ELF-1 (cell line): Measurements from ENCODE around the gene TIMM13.
"Not testable (repeated sequence)": the region's sequence is repeated elsewhere in the genome, so short reads cannot be mapped to it uniquely, and the experiment has no call there.

Experiments
- DNase-seq: peaks from one replicate; pipeline ENCODE4 v3.0.0-alpha.2; 2016; ENCODE audit warnings: low read depth, low spot score

The TIMM13 gene

GRCh38 chr19:2427429-2428320 lies at the start of gene TIMM13:
Gene TIMM13 (minus strand): TSS chr19:2427586. CDS start chr19:2427533, 53 bp downstream.
- DNase-seq, result peak; percentile 99

- peak; percentile 72 for DNase-seq
Observed at GRCh38 chr19:2476451-2477140, 49.2 kb upstream of the TIMM13 start.

DNA sequence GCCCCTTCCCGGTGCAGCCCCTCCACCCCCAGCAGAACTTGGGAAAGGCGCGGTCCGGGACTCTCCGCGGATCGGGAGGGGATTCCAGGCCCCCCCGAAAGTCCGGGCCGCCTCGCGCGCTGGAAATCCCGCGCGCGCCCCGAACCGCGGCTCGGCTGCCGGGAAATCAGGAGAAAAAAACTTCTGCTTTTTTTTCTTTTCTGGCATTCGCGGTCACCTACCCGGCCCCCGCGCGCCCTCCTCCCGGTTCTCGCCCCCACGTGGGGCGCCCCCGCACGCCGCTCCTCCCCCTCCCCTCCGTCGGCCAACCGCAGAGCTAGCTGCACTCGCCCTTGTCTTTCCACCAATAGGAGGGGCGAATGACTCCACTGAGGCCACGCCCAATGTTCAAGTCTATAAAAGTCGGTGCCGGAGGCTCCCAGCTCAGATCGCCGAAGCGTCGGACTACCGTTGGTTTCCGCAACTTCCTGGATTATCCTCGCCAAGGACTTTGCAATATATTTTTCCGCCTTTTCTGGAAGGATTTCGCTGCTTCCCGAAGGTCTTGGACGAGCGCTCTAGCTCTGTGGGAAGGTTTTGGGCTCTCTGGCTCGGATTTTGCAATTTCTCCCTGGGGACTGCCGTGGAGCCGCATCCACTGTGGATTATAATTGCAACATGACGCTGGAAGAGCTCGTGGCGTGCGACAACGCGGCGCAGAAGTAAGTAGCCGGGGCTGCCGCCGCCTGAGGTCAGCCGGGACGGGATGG lies 48.5 kb upstream of the TIMM13 start, which contains the start of gene GADD45B:
Gene GADD45B (plus strand): TSS at position 426 of the 749 bp plus-strand sequence. CDS start 232 bp downstream, at position 658.
- DNase-seq, result peak; percentile 97

DNA sequence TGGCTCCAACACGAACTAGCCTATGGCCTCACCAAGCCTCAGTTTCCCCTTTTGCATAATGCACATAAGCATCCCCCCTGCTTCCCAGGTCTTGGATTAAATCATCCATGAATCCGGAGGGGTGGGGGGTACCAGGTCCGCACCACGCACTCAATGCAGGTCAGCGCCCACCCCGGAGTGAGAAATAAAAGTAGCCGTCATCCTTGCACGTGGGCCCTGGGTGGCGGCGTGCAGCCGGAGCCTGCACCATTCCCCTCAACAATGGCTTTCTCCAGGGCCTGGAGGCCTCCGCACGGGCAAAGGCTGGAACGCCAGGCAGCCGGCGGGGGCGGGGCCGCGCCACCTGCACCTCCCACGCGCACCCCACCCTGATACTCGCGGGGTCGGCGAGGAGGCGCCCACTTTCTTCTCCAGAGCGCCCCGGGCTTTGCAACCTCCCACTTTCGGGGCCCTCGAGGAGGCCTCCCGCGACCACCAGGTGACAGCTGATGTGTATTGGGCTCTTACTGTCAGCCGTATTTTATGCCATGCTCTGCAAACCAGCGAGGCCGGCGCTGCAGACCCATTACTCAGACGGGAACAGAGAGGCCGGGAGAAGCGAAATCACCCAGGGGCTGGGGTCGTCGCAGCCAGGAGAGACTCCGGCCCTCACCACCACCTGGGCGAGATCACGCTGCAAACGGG lies 47.8 kb upstream of the TIMM13 start:
- DNase-seq, result peak; percentile 84

DNA sequence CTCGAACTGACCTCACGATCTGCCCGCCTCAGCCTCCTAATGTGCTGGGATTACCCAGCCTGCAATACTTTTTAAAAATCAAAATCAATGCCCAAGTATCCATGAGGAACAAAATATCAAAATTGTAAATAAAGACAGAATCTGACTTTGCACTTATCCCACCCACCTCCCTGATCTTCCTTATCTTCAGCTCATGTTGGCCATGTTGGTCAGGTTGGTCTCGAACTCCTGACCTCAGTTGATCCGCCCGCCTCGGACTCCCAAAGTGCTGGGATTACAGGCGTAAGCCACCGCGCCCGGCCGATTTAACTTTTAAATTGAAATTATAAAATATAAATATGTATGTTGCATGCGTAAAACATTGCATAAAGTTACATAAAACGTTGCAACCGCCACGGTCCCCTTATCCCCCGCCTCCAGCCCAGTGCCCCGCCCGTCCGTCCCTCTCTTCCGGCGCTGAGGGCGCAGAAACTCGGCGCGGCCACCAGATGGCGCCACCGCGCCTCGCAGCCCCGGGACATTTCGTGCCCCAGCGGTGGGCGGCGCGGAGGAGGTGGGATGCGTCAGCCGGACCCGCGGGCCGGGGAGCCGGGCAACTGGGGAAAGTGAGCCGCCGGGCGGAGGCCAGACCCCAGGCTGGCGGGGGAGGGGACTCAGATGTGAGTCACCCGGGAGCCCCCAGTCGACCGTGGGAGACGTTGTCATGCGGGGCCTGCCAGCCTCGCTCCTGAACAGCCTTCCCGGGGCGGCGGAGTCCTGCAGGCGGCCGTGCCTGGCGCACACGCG lies 47.0 kb upstream of the TIMM13 start:
- peak; percentile 96 for DNase-seq

DNA sequence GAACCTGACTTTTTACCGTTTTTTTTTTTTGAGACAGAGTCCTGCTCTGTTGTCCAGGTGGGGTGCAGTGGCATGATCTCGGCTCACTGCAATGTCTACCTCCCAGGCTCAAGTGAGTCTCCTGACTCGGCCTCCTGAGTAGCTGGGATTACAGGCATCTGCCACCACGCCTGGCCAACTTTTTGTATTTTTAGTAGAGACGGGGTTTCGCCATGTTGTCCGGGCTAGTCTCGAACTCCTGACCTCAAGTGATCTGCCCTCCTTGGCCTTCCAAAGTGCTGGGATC lies 42.5 kb upstream of the TIMM13 start:
- DNase-seq, result not testable (repeated sequence)

DNA sequence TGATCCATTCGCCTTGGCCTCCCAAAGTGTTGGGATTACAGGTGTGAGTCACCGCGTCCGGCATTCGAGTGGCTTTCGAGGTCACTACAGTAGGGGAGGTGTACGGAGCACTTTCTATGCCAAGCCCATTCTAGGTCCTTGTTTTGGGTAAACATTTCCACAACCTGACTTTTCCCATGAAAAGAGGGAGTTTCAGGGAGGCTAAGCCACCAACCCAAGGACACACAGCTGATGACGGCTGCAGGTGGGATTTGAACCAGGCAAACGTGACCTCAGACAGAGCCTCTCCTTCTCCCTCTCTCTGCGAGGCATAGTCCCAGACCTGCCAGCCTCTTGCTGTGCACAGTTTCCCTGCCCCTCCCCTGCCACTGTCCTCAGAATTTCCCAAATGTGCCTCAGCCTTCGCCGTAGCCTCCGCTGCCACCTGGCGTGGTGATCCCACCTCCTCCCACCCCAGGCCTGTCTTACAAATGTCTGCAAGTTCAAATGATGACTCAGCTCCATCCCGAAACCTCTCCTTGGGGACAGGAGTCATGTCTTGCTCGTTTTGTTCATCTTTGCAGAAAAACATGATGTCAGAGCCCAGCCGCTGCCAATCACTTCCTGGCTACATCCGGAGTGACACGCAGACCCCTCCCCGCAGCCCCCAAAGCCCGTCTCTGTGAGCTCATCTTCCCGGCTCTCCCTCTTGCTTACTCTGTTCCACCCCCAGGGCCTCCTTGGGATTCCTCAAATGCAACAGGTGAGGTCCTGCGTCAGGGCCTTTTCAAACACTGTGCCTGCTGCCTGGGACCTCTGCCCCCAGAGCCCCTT lies 41.9 kb upstream of the TIMM13 start:
- DNase-seq, result peak; percentile 95

DNA sequence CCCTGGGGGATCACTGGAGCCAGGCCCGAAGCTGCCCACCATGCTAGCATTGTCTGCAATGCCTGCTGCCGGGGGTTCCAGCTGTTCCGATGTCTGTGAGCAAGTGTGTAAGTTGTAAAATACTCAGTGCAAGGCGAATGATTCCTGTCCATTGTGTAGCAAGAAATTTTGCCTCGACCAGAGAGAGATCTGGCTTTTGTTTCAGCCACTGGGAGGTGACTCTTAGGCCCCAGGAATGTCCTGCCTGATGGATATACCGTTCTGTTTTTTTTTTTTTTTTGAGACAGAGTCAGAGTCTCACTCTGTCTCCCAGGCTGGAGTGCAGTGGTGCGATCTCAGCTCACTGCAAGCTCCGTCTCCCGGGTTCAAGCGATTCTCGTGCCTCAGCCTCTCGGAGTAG lies 41.2 kb upstream of the TIMM13 start:
- DNase-seq, result peak; percentile 36

- DNase-seq, result no peak
Observed at GRCh38 chr19:2464389-2464788, 37.0 kb upstream of the TIMM13 start.

GRCh38 chr19:2463694-2464093 lies 36.3 kb upstream of the TIMM13 start:
- DNase-seq, result not testable (repeated sequence)

- peak; percentile 98 for DNase-seq
Observed at GRCh38 chr19:2462635-2463421, 35.4 kb upstream of the TIMM13 start.

GRCh38 chr19:2461751-2462634 lies 34.6 kb upstream of the TIMM13 start:
- DNase-seq, result peak; percentile 75

- DNase-seq, result no peak
Observed at GRCh38 chr19:2460245-2460644, 32.9 kb upstream of the TIMM13 start.

DNA sequence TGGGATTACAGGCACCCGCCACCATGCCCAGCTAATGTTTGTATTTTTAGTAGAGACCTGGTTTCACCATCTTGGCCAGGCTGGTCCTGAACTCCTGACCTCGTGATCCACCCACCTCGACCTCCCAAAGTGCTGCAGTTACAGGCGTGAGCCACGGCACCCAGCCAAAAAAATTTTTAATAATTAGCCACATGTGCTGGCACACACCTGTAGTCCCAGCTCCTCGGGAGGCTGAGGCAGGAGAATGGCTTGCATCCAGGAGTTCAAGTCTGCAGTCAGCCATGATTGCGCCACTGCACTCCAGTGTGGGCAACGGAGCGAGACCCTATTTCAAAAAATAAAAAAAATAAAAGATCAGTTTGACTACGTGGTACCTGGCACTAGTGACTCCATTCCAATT lies 31.4 kb upstream of the TIMM13 start:
- DNase-seq, result not testable (repeated sequence)

DNA sequence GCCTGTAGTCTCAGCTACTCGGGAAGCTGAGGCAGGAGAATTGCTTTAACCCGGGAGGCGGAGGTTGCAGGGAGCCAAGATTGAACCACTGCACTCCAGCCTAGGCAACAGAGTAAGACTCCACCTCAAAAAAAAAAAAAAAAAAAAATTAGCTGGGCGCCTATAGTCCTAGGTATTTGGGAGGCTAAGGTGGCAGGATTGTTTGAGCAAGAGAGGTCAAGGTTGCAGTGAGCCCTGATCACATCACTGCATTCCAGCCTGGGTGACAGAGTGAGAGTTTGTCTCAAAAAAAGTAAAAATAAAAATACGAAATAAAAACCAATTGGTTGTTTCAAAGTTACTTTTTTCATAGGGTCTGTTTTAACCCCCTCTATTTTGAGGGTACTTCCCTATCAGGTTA lies 30.7 kb upstream of the TIMM13 start:
- DNase-seq, result no peak

GRCh38 chr19:2457394-2458037 lies 30.1 kb upstream of the TIMM13 start:
- DNase-seq, result no peak

GRCh38 chr19:2455851-2456570 lies 28.6 kb upstream of the TIMM13 start:
- DNase-seq, result no peak
